HEK293 (cell line): ENCODE data around the gene AFAP1L2.

Experiments used
- CTCF ChIA-PET: fragments of 350-600 bp; formaldehyde crosslinking; extraction: SDS; loops from one replicate; lab custom pipeline; 2021; ENCODE audit warnings: antibody characterized with exemption; lab: Yijun Ruan, JAX
- POLR2A ChIA-PET: fragments of 300-600 bp; formaldehyde crosslinking; extraction: SDS; loops from one replicate; lab custom pipeline; 2020; ENCODE audit warnings: antibody characterized with exemption, inconsistent platforms; lab: Yijun Ruan, JAX
- H3K27ac ChIP-seq: fragments of 200-500 bp; sonication (Bioruptor generic); 2 replicates; pipeline ENCODE4 v1.5.1; 2014; ENCODE audit warnings: low read depth, low read length, control low read depth, inconsistent platforms; ENCODE audit errors: extremely low read depth
- H3K36me3 ChIP-seq, 2 experiments: fragments of 200-500 bp in 1 of 2; sonication (Bioruptor generic) in 1 of 2; 1 replicate in 1 of 2; 2 replicates in 1 of 2; pipeline ENCODE4 v1.5.1; 2014 to 2017; ENCODE audit warnings: inconsistent platforms in 2 of 2, low read length in 2 of 2; ENCODE audit not compliant: control insufficient read depth in 2 of 2, insufficient read depth in 1 of 2
- H3K4me1 ChIP-seq: fragments of 200-500 bp; sonication (Bioruptor generic); 2 replicates; pipeline ENCODE4 v1.5.1; 2014; ENCODE audit warnings: mild to moderate bottlenecking, low read length, inconsistent platforms; ENCODE audit not compliant: control insufficient read depth, insufficient read depth
- H3K4me3 ChIP-seq: 2 replicates; pipeline ENCODE4 v1.5.1; 2011; ENCODE audit warnings: low read depth, mild to moderate bottlenecking, control low read depth, low read length, moderate library complexity
- H3K9me3 ChIP-seq: fragments of 200-500 bp; sonication (Bioruptor generic); 2 replicates; pipeline ENCODE4 v1.5.1; 2014; ENCODE audit warnings: low read depth, low read length, inconsistent platforms; ENCODE audit not compliant: control insufficient read depth, insufficient read depth
- KLF1 ChIP-seq: fragments of 450-650 bp; formaldehyde crosslinking; IDR thresholded peaks from 2 replicates; pipeline ENCODE4 v1.5.1; 2016; ENCODE audit warnings: missing biosample characterization, missing genetic modification characterization
- REST ChIP-seq: fragments of 450-650 bp; formaldehyde crosslinking; IDR thresholded peaks from 2 replicates; pipeline ENCODE4 v1.5.1; 2016; ENCODE audit warnings: missing biosample characterization, missing genetic modification characterization
- ZBTB7A ChIP-seq: fragments of 450-650 bp; formaldehyde crosslinking; IDR thresholded peaks from 2 replicates; pipeline ENCODE4 v1.5.1; 2016; ENCODE audit warnings: low read depth, missing biosample characterization, missing genetic modification characterization
- ZFP69B ChIP-seq: fragments of 450-650 bp; formaldehyde crosslinking; IDR thresholded peaks from 2 replicates; pipeline ENCODE4 v1.5.1; 2016; ENCODE audit warnings: missing biosample characterization, missing genetic modification characterization
- ZIC2 ChIP-seq: fragments of 450-650 bp; formaldehyde crosslinking; IDR thresholded peaks from 2 replicates; pipeline ENCODE4 v1.5.1; 2016; ENCODE audit warnings: missing biosample characterization, missing genetic modification characterization
- ZNF121 ChIP-seq: fragments of 450-650 bp; formaldehyde crosslinking; IDR thresholded peaks from 2 replicates; pipeline ENCODE4 v1.5.1; 2016; ENCODE audit warnings: missing biosample characterization, missing genetic modification characterization
- ZNF23 ChIP-seq: fragments of 450-650 bp; formaldehyde crosslinking; IDR thresholded peaks from 2 replicates; pipeline ENCODE4 v1.5.1; 2016; ENCODE audit warnings: missing biosample characterization, missing genetic modification characterization, borderline replicate concordance
- ZNF311 ChIP-seq: fragments of 450-650 bp; formaldehyde crosslinking; IDR thresholded peaks from 2 replicates; pipeline ENCODE4 v1.5.1; 2017; ENCODE audit warnings: missing biosample characterization, missing genetic modification characterization, borderline replicate concordance
- ZNF354C ChIP-seq: fragments of 450-650 bp; formaldehyde crosslinking; IDR thresholded peaks from 2 replicates; pipeline ENCODE4 v1.5.1; 2016; ENCODE audit warnings: missing biosample characterization, missing genetic modification characterization, low read depth, borderline replicate concordance
- ZNF548 ChIP-seq: fragments of 450-650 bp; formaldehyde crosslinking; IDR thresholded peaks from 2 replicates; pipeline ENCODE4 v1.5.1; 2016; ENCODE audit warnings: missing biosample characterization, missing genetic modification characterization
- ZNF600 ChIP-seq: fragments of 450-650 bp; formaldehyde crosslinking; IDR thresholded peaks from 2 replicates; pipeline ENCODE4 v1.5.1; 2016; ENCODE audit warnings: missing biosample characterization, missing genetic modification characterization
- ZNF623 ChIP-seq: fragments of 450-650 bp; formaldehyde crosslinking; IDR thresholded peaks from 2 replicates; pipeline ENCODE4 v1.5.1; 2016; ENCODE audit warnings: missing biosample characterization, missing genetic modification characterization
- ZNF664 ChIP-seq: fragments of 450-650 bp; formaldehyde crosslinking; IDR thresholded peaks from 2 replicates; pipeline ENCODE4 v1.5.1; 2016; ENCODE audit warnings: missing biosample characterization, missing genetic modification characterization
- ZNF701 ChIP-seq: fragments of 450-650 bp; formaldehyde crosslinking; IDR thresholded peaks from 2 replicates; pipeline ENCODE4 v1.5.1; 2016; ENCODE audit warnings: missing biosample characterization, missing genetic modification characterization
- ZNF768 ChIP-seq: fragments of 450-650 bp; formaldehyde crosslinking; IDR thresholded peaks from 2 replicates; pipeline ENCODE4 v1.5.1; 2018; ENCODE audit warnings: missing biosample characterization, mild to moderate bottlenecking, missing genetic modification characterization
- TF ChIP-seq, protein P1 (sequence below): fragments of 450-650 bp; formaldehyde crosslinking; IDR thresholded peaks from 2 replicates; pipeline ENCODE4 v1.5.1; 2016; ENCODE audit warnings: missing biosample characterization, missing genetic modification characterization

AFAP1L2 gene

DNA sequence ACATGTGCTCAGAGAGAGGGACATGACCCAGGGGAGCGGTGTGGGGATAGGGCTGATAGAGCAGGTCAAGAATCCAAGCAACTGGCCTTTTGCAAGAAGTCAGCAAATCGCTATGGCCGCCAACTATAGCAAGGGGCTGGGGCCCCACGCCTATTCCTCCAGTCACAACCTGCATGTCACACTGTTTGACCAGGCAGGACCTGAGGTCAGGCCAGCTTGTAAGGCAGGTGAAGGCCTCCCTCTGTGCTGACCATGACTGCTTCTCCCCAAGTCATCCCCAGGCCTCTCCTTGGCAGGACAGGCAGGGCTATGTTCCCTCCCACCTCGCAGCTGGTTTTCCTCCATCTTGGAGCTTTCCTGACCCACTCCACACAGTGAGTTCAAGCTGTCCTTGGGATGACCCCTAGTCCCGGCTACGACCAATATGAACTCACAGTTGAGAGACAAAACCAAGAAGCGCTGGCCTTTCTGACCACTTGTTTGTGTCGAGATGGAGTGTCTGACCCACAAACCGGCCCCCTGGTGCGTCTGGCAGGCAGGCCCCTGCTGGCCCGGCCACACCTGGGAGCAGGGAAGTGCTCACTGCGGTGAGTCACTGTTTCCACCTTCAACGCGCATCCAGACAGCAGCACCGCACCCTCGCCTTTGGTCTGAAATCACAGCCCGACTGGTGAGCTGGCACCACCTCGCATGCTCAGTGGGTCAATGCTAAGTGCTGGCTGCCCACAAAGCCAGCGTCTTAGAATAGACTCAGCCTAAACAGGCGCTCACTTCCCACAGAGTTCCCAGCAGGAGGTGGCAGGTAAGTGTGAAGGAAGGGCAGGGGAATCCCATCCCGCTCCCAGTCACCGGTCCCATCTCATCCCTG, 83.8 kb downstream of the AFAP1L2 start:
- no peaks in the 10 kb centered on the region for H3K9me3 ChIP-seq
- TF ChIP-seq ZIC2 (tag by site-specific recombination) = 0 out of 2 replicates have a peak, but pooled peaks have one; percentile 8
- no peak for TF ChIP-seq ZNF311 (tag by site-specific recombination)
- TF ChIP-seq ZNF121 (tag by site-specific recombination) = no peak
- TF ChIP-seq ZNF600 (tag by site-specific recombination) = no peak
- no peak for TF ChIP-seq ZNF623 (tag by site-specific recombination)
- H3K27ac ChIP-seq = no peak overlapping the region
- no peaks in the 10 kb centered on the region for H3K36me3 ChIP-seq
- ChIA-PET CTCF (interaction anchor here (0.7 to 2.2 kb wide), 3 partner anchors 16 to 383 kb away, joined by 3 to 12 read pairs (median 6); no protein-coding TSS in a partner anchor), POLR2A (no interaction called here)
- H3K4me1 ChIP-seq = no peaks in the 10 kb centered on the region
- no peak overlapping the region for H3K4me3 ChIP-seq

GRCh38 chr10:114319406-114320248, 84.7 kb downstream of the AFAP1L2 start:
- Histone ChIP-seq H3K4me3 (no peak overlapping the region), H3K4me1 (no peaks in the 10 kb centered on the region), H3K9me3 (no peaks in the 10 kb centered on the region), H3K36me3 (no peaks in the 10 kb centered on the region), H3K27ac (no peak overlapping the region)
- CTCF ChIA-PET = interaction anchor here (0.7 to 2.2 kb wide), 2 partner anchors 16 to 384 kb away, joined by 3 to 12 read pairs; no protein-coding TSS in a partner anchor
- POLR2A ChIA-PET = no interaction called here
- TF ChIP-seq REST (tag by site-specific recombination) (no peak), ZFP69B (tag by site-specific recombination) (no peak)

DNA sequence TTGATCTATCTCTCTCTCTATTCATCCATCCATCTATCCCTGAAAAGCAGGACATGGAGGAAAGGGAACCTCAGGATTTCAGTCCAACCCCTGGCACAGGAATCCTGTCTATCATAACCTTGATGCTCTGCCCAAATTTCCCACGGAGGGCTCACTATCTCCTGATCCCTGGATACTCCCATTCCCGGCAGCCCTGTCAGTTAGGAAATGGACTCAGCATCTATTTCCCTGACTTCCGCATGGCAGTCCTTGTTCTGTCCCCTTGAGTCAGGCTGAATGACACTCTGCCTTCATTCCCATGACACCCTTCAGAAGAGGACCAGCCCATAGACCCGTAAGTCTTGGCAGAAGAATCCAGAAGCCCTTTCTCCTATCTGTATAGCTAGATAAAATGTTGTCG, 87.6 kb downstream of the AFAP1L2 start:
- Histone ChIP-seq H3K4me3 (no peak overlapping the region), H3K4me1 (no peaks in the 10 kb centered on the region), H3K36me3 (no peaks in the 10 kb centered on the region), H3K9me3 (no peaks in the 10 kb centered on the region), H3K27ac (no peak overlapping the region)
- ChIA-PET POLR2A (no interaction called here), CTCF (no interaction called here)
- TF ChIP-seq ZBTB7A (tag by site-specific recombination) (no peak), ZNF548 (tag by site-specific recombination) (no peak), ZNF311 (tag by site-specific recombination) (no peak), ZNF701 (tag by site-specific recombination) (no peak), ZNF768 (no peak), ZNF23 (tag by site-specific recombination) (no peak), ZNF354C (no peak), ZNF664 (tag by site-specific recombination) (no peak), KLF1 (tag by site-specific recombination) (no peak)
- TF ChIP-seq, protein P1, sequence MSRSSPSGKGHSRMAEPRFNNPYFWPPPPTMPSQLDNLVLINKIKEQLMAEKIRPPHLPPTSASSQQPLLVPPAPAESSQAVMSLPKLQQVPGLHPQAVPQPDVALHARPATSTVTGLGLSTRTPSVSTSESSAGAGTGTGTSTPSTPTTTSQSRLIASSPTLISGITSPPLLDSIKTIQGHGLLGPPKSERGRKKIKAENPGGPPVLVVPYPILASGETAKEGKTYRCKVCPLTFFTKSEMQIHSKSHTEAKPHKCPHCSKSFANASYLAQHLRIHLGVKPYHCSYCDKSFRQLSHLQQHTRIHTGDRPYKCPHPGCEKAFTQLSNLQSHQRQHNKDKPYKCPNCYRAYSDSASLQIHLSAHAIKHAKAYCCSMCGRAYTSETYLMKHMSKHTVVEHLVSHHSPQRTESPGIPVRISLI (tag by site-specific recombination) = no peak
